GM12878 (cell line): ENCODE measurements around the gene FLVCR2. TPM values are rescaled to one million over a fixed set of nuclear protein-coding genes. Genes with fewer than 3 reads are reported as not detected.
A peak's percentile ranks its signal among the peaks of the same experiment; 100 is the strongest.

Source experiments
- BACH1 ChIP-seq: fragments of 450-650 bp; IDR thresholded peaks from 2 replicates; pipeline ENCODE4 v1.6.1; 2017; ENCODE audit warnings: mild to moderate bottlenecking, borderline replicate concordance
- CHD4 ChIP-seq: fragments of 200-600 bp; sonication (generic); IDR thresholded peaks from 2 replicates; pipeline ENCODE4 v1.6.1; 2016; ENCODE audit warnings: mild to moderate bottlenecking
- CTCF ChIP-seq, 3 experiments: IDR thresholded peaks in 2 of 3; conservative IDR thresholded peaks in 1 of 3; 2 replicates each; pipeline ENCODE4 v1.5.1; 2011; ENCODE audit warnings: low read depth in 3 of 3, low read length in 3 of 3, mild to moderate bottlenecking in 3 of 3, control low read depth in 2 of 3, moderate library complexity in 2 of 3, inconsistent platforms in 1 of 3, mixed read lengths in 1 of 3; ENCODE audit not compliant: control insufficient read depth in 2 of 3, insufficient read depth in 1 of 3; ENCODE audit errors: extremely low read depth in 1 of 3
- DPF2 ChIP-seq: fragments of 450-650 bp; IDR thresholded peaks from 2 replicates; pipeline ENCODE4 v1.6.1; 2017; ENCODE audit warnings: mild to moderate bottlenecking
- E4F1 ChIP-seq: fragments of 450-650 bp; IDR thresholded peaks from 2 replicates; pipeline ENCODE4 v1.6.1; 2018; ENCODE audit warnings: borderline replicate concordance, mild to moderate bottlenecking; ENCODE audit not compliant: partially characterized antibody
- IRF4 ChIP-seq: IDR thresholded peaks from 2 replicates; pipeline ENCODE4 v1.6.1; 2011; ENCODE audit warnings: low read depth, low read length
- JUNB ChIP-seq: IDR thresholded peaks from 2 replicates; pipeline ENCODE4 v1.6.1; 2016; ENCODE audit warnings: antibody characterized with exemption, mild to moderate bottlenecking
- MEF2B ChIP-seq: fragments of 450-650 bp; IDR thresholded peaks from 2 replicates; pipeline ENCODE4 v1.6.1; 2018; ENCODE audit warnings: mild to moderate bottlenecking, moderate library complexity; ENCODE audit not compliant: partially characterized antibody, poor library complexity, severe bottlenecking
- NFYA ChIP-seq: IDR thresholded peaks from 2 replicates; pipeline ENCODE4 v1.6.1; 2011; ENCODE audit warnings: low read depth, mild to moderate bottlenecking, low read length, improper control_type of control experiment, borderline replicate concordance
- RBBP5 ChIP-seq: fragments of 200-600 bp; sonication (generic); conservative IDR thresholded peaks from 2 replicates; pipeline ENCODE4 v1.6.1; 2016
- RUNX3 ChIP-seq: IDR thresholded peaks from 2 replicates; pipeline ENCODE4 v1.6.1; 2012; ENCODE audit warnings: low read length, inconsistent platforms
- ZBTB4 ChIP-seq: fragments of 450-650 bp; formaldehyde crosslinking; IDR thresholded peaks from 2 replicates; pipeline ENCODE4 v1.4.0; 2022; ENCODE audit warnings: mild to moderate bottlenecking, moderate library complexity
- ZNF384 ChIP-seq: IDR thresholded peaks from 2 replicates; pipeline ENCODE4 v1.6.1; 2012; ENCODE audit warnings: low read depth, mild to moderate bottlenecking, low read length, improper control_type of control experiment, borderline replicate concordance
- ZNF622 ChIP-seq: fragments of 450-650 bp; IDR thresholded peaks from 2 replicates; pipeline ENCODE4 v1.6.1; 2017; ENCODE audit warnings: mild to moderate bottlenecking, inconsistent platforms
- ZNF687 ChIP-seq: fragments of 450-650 bp; IDR thresholded peaks from 2 replicates; pipeline ENCODE4 v1.6.1; 2017; ENCODE audit warnings: mild to moderate bottlenecking, moderate library complexity
- polyA plus RNA-seq, 11 experiments: library from polyadenylated mRNA; depleted of rRNA in 4 of 11; unstranded in 6 of 11; stranded (reverse) in 5 of 11; fragments of >200 nt; fragmentation: Nextera tagmentation in 4 of 11; fragmentation: Illumina TruSeq in 1 of 11; extraction: Ambion mirVana in 4 of 11; extraction: Trizol in 1 of 11; gene quantifications; 1 replicate in 1 of 11; 2 replicates in 10 of 11; pipeline versions ENCODE4 v1.2.1 to v1.2.3, GENCODE V29; 2011 to 2016; ENCODE audit warnings: inconsistent platforms in 2 of 11, missing spikeins in 2 of 11, low read depth in 1 of 11
- total RNA-seq, 4 experiments: library from RNA; depleted of rRNA in 3 of 4; stranded (reverse); fragments of >200 nt in 3 of 4; fragmentation: Illumina TruSeq in 1 of 4; extraction: Trizol in 1 of 4; gene quantifications; 2 replicates each; pipeline versions ENCODE4 v1.2.1 to v1.2.3, GENCODE V29; 2013 to 2021

Gene FLVCR2
- total and polyA plus RNA-seq, 10 of the 15 experiments (the other 5 are each of a cell fraction or from before 2014, with no cell fraction given) = 0.24 to 3.7 (median 1.6) TPM

GRCh38 chr14:75660630-75661498, 82.4 kb downstream of the FLVCR2 start, which contains the start of the genes ERG28 and TTLL5 (continued):
- TF ChIP-seq CTCF (IDR thresholded peaks at IDR 0.05 in 2 of 3, conservative IDR thresholded peaks at IDR 0.05 in 1 of 3; ENCODE audit: control insufficient read depth in 2 of 3, extremely low read depth in 1 of 3, insufficient read depth in 1 of 3, low read depth in 3 of 3, low read length in 3 of 3) = no peak
- TF ChIP-seq NFYA = peak; percentile 70
- peak; percentile 79 for TF ChIP-seq DPF2
- TF ChIP-seq ZNF687 = 0 out of 2 replicates have a peak, but pooled peaks have one; percentile 19
- TF ChIP-seq CHD4 = no peak
- no peak; the same call in 1 of the 2 replicates for TF ChIP-seq RUNX3
- no peak for TF ChIP-seq ZBTB4 (CRISPR knock-in tag)
- TF ChIP-seq ZNF384 = peak; percentile 100
- no peak for TF ChIP-seq ZNF622
- peak; percentile 81 for TF ChIP-seq E4F1
- no peak for TF ChIP-seq RBBP5
- TF ChIP-seq MEF2B = no peak
- no peak; the same call in 1 of the 2 replicates for TF ChIP-seq JUNB
- no peak for TF ChIP-seq IRF4
- peak; percentile 33; the same call in 1 of the 2 replicates for TF ChIP-seq BACH1
